GM20431 (cell line): ENCODE measurements around the gene TEKT1.
"Not testable (repeated sequence)": the region's sequence is repeated elsewhere in the genome, so short reads cannot be mapped to it uniquely, and the experiment has no call there.

Experiments used
- in situ Hi-C: fragments of 300-500 bp; cut with MseI, MboI; formaldehyde crosslinking; loops from one replicate; pipeline ENCODE4 v1.15.0; 2020; ENCODE audit warnings: low sequenced_read_pairs; ENCODE audit not compliant: unreplicated experiment

Gene TEKT1

GRCh38 chr17:6831661-6832263 lies at the start of gene TEKT1:
TEKT1 (minus strand) TSS chr17:6831729; CDS start chr17:6830376, 1,353 bp downstream.
- in situ Hi-C loops, result loop anchor here (25.0 kb wide), 1 partner anchor 169 kb away; the partner anchor contains the start of genes C17orf100 and MED31

GRCh38 chr17:6879221-6879975 lies 47.9 kb upstream of the TEKT1 start:
- in situ Hi-C loops, result not testable (repeated sequence)

GRCh38 chr17:6875276-6875675 lies 43.7 kb upstream of the TEKT1 start:
- in situ Hi-C loops, result not testable (repeated sequence)

GRCh38 chr17:6872936-6873335 lies 41.4 kb upstream of the TEKT1 start:
- in situ Hi-C loops, result no loop called here

- in situ Hi-C loops, result no loop called here
Observed at GRCh38 chr17:6870841-6871240, 39.3 kb upstream of the TEKT1 start.

GRCh38 chr17:6868582-6868981 lies 37.1 kb upstream of the TEKT1 start:
- in situ Hi-C loops, result no loop called here

GRCh38 chr17:6867849-6868248 lies 36.3 kb upstream of the TEKT1 start:
- in situ Hi-C loops, result no loop called here

- in situ Hi-C loops, result no loop called here
Observed at GRCh38 chr17:6862825-6863224, 31.3 kb upstream of the TEKT1 start.

GRCh38 chr17:6862122-6862521 lies 30.6 kb upstream of the TEKT1 start:
- in situ Hi-C loops, result no loop called here

GRCh38 chr17:6857904-6858303 lies 26.4 kb upstream of the TEKT1 start:
- in situ Hi-C loops, result no loop called here

GRCh38 chr17:6857336-6857735 lies 25.8 kb upstream of the TEKT1 start:
- in situ Hi-C loops, result no loop called here

GRCh38 chr17:6856051-6856450 lies 24.5 kb upstream of the TEKT1 start:
- in situ Hi-C loops, result no loop called here

- in situ Hi-C loops, result no loop called here
Observed at GRCh38 chr17:6853764-6854442, 22.4 kb upstream of the TEKT1 start.

- in situ Hi-C loops, result loop anchor here (25.0 kb wide), 1 partner anchor 186 kb away; the partner anchor contains the start of genes C17orf100 and MED31
Observed at GRCh38 chr17:6848545-6849179, 17.1 kb upstream of the TEKT1 start.

- in situ Hi-C loops, result loop anchor here (25.0 kb wide), 1 partner anchor 184 kb away; the partner anchor contains the start of genes C17orf100 and MED31
Observed at GRCh38 chr17:6846138-6846537, 14.6 kb upstream of the TEKT1 start.

- in situ Hi-C loops, result loop anchor here (25.0 kb wide), 1 partner anchor 182 kb away; the partner anchor contains the start of genes C17orf100 and MED31
Observed at GRCh38 chr17:6844406-6844805, 12.9 kb upstream of the TEKT1 start.

GRCh38 chr17:6843241-6843880 lies 11.8 kb upstream of the TEKT1 start:
- in situ Hi-C loops, result loop anchor here (25.0 kb wide), 1 partner anchor 181 kb away; the partner anchor contains the start of genes C17orf100 and MED31

- in situ Hi-C loops, result loop anchor here (25.0 kb wide), 1 partner anchor 179 kb away; the partner anchor contains the start of genes C17orf100 and MED31
Observed at GRCh38 chr17:6841769-6842168, 10.2 kb upstream of the TEKT1 start.

GRCh38 chr17:6830383-6830986 lies 1.0 kb downstream of the TEKT1 start:
- in situ Hi-C loops, result loop anchor here (25.0 kb wide), 1 partner anchor 168 kb away; the partner anchor contains the start of genes C17orf100 and MED31
